Fibroblast of villous mesenchyme (primary cell): ENCODE data around the gene TKT. TPM values are rescaled to one million over a fixed set of nuclear protein-coding genes. Genes with fewer than 3 reads are reported as not detected.

Source experiments
- DNase-seq: peaks from one replicate; pipeline ENCODE4 v3.0.0-alpha.2; 2010; ENCODE audit warnings: low read depth
- H3K4me3 ChIP-seq: 2 replicates; pipeline ENCODE4 v1.5.1; 2011; ENCODE audit warnings: low read depth, mild to moderate bottlenecking, low read length
- CTCF ChIP-seq: IDR thresholded peaks from 2 replicates; pipeline ENCODE4 v1.5.1; 2012; ENCODE audit warnings: low read depth, mild to moderate bottlenecking, low read length; ENCODE audit not compliant: insufficient read depth
- total RNA-seq: library from RNA; depleted of rRNA; stranded (reverse); fragments of >200 nt; gene quantifications from 2 replicates; pipeline ENCODE4 v1.2.3, GENCODE V29; 2012

The TKT gene
- total RNA-seq, 1 donor, result 591 TPM

GRCh38 chr3:53221345-53221744 lies 34.5 kb downstream of the TKT start:
- DNase-seq, result no peak
- no peak overlapping the region for H3K4me3 ChIP-seq
- no peak for TF ChIP-seq CTCF

- no peak overlapping the region for H3K4me3 ChIP-seq
- DNase-seq, result peak; percentile 76
- TF ChIP-seq CTCF, result peak; percentile 99
These were observed 35.8 kb downstream of the TKT start for GRCh38 chr3:53219895-53220483.

- DNase-seq, result no peak
- H3K4me3 ChIP-seq, result no peak overlapping the region
- TF ChIP-seq CTCF, result no peak
These were observed 37.7 kb downstream of the TKT start for GRCh38 chr3:53218131-53218530.

GRCh38 chr3:53217175-53217574 lies 38.6 kb downstream of the TKT start:
- TF ChIP-seq CTCF, result no peak
- DNase-seq, result no peak
- no peak overlapping the region for H3K4me3 ChIP-seq

- TF ChIP-seq CTCF, result no peak
- no peak for DNase-seq
- H3K4me3 ChIP-seq, result no peak overlapping the region
These were observed 39.1 kb downstream of the TKT start for GRCh38 chr3:53216723-53217122.

GRCh38 chr3:53215816-53216215 lies 40.0 kb downstream of the TKT start:
- no peak overlapping the region for H3K4me3 ChIP-seq
- no peak for TF ChIP-seq CTCF
- DNase-seq, result no peak

GRCh38 chr3:53213276-53213675 lies 42.5 kb downstream of the TKT start:
- TF ChIP-seq CTCF, result no peak
- no peak for DNase-seq

More at GRCh38 chr3:53213276-53213675, 42.5 kb downstream of the TKT start:
- H3K4me3 ChIP-seq, result no peak overlapping the region
